Fibroblast of skin of left biceps (primary cell): Measurements from ENCODE around the gene TNFRSF1A.
"Not testable (repeated sequence)": the region's sequence is repeated elsewhere in the genome, so short reads cannot be mapped to it uniquely, and the experiment has no call there.

Experiments used
- DNase-seq, 2 experiments: peaks; one replicate each; pipeline ENCODE4 v3.0.0-alpha.2; 2013; ENCODE audit warnings: low read depth in 2 of 2

Gene TNFRSF1A

GRCh38 chr12:6356374-6356820 lies 14.5 kb upstream of the TNFRSF1A start:
- no peak for DNase-seq

DNA sequence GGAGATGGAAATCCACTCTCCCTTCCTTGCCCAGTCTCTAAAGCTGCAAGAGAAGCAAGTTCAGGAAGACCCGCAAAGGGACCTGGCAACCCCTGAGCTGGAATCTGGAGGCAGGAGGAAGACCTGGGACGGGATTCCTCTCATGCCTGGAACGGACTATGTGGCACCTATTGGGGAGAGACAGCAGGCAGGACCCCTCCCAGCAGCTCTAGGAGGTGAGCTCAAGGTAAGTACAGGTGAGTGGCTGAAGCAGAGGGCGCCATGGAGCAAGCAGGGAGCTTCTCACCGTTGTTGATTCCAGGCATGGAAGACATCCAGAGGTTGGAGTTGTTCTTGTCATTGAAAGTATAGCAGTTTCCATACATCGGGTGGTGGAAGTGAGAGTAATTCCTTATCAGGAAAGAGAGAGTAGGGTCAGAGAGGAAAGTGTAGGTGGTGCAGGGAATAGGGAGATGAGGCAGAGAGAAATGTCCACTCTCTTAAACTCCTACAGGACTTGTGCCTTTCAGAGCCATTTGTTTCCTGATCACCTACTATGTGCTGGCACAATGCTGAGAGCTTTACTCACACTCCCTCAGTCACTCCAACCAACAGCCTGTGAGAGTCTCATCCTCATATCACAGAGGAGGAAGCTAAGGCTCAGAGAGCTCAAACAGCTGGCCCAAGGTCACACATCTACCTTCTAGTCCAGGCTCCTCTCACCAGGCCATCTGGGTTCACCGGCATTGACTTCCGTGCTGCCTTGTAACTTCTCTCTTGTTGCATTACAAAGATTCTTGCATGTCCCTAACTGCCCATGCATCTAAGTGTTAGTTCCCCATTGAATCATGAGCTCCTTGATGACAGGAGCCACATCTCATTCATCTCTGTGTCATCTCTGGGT lies 13.9 kb upstream of the TNFRSF1A start:
- no peak for DNase-seq

DNA sequence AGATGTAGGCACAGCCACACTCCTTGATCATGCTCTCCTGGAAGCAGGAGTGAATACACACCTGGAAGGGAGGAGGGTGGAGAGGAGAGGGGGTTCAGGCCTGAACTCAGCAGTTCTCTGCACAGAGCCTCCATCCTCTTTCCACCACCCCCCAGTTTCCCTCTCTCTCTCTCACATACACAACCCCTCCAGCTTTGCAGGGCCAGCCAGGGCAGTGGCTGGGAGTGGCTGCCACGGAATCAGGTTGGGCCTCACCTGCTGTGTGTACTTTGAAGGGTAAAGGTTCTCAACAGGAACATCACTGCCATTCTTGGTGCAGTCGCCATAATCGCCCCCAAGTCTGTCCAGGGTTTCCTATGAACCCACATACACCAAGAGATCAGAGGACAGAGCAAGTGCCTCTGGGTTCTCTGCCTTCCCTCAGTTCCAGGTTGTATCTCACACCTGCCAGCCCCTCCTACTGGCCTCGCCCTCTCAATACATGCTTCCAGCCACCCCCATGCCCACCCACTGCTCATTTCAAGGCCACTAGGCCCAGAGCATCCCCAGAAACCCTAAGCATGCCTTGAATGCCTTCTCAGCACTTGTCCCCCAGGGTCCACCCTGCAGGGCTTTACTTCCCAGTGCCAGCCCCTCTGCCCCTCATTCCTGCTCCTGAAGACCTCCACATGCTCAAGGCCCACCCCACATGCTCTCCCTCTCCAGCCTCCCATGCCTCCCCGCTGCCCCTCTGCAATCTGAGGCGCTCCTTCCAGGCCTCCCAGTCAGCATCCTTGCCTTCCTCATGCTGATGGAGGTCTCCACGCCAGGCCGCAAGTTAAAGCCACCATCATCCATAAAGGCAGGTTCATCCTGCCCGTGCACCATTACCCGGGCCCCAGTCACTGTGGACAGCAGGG lies 12.9 kb upstream of the TNFRSF1A start:
- DNase-seq = no peak

GRCh38 chr12:6352193-6353173 lies 10.6 kb upstream of the TNFRSF1A start:
- DNase-seq = no peak

- no peak for DNase-seq
These were observed 9.7 kb upstream of the TNFRSF1A start for GRCh38 chr12:6351622-6352021.

GRCh38 chr12:6347367-6348338 lies 5.8 kb upstream of the TNFRSF1A start:
- no peak for DNase-seq

DNA sequence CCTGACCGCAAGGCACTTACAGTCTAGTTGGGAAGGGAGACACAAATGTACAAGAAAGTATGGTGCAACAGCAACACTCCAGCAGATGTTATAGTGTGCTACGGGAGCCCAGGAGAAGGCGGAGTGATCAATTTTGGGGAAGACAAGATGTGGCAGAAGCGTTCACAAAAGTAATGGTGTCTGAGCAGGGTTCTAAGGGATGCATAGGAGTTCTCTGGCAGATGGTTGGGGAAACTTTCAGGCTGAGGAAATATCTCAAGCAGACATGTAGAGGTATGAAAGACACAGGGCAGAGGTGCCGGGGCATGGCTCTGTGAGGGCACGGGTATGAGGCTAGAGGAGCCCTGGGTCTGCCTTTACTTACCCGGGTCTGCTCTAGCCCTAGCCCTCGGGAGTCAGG lies 5.1 kb upstream of the TNFRSF1A start:
- DNase-seq = no peak

DNA sequence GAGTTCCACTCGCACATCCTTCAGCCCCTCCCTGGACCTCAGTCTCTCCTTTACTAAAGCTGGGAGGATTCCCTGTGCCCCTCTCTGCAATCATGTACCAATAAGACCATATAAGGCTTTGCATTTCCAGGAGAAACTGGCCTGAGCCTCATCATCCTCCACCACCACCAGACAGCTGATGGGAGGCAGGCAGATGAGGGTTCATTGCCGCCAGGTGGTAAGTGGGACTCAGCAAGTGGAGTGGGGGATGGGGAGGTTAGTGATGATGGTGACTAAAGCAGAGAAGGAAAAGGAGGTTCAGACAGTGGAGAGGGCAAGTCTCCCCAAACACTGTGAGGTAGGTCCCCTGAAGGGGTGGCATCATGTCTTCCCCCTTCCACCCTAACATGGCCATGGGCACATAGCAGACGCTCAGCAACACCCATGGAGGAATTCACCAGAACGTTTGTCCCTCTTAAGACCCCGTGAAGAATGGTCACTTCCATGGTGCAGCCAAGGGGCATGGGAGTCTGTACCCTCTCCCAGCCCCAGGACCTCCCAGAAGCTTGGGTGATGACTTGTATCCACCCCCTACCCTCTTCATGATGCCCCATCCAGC lies 4.5 kb upstream of the TNFRSF1A start:
- DNase-seq = no peak

GRCh38 chr12:6345319-6346091 lies 3.6 kb upstream of the TNFRSF1A start:
- DNase-seq = no peak

DNA sequence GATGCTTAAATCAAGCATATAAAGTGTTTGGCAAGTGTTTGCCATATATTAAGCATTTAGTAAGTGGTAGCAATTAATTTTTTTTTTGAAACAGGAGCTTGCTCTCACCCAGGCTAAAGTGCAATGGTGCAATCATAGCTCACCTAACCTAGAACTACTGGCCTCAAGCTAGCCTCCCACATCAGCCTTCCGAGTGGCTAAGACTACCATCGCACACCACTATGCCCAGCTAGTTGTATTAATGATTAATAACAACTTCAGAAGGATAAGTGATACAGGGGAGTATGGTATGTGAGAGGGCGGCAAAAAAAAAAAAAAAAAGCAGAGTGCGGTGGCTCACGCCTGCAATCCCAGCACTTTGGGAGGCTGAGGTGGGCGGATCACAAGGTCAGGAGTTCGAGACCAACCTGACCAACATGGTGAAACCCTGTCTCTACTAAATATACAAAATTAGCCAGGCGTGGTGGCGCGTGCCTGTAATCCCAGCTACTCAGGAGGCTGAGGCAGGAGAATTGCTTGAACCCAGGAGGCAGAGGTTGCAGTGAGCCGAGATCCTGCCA lies 2.3 kb upstream of the TNFRSF1A start:
- DNase-seq = not testable (repeated sequence)

DNA sequence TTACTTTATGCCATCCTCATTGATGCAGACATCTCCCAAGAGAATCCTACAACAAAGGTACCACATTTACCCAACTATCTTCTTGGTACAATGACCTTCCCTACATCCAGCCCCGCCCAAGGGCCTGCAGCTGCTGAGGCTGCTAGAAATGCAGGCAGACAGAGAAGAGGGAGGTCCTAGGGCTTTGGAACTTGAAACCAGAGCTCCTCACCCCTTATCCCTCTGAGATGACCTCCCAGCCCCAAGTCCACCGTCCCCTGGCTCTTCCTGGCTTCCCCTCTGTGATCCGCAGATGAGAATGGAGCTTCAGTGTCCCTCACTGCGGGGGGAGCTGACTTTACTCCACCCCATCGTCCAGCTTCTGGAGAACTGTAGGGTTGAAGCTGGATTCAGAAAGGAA lies 1.6 kb upstream of the TNFRSF1A start:
- no peak for DNase-seq

DNA sequence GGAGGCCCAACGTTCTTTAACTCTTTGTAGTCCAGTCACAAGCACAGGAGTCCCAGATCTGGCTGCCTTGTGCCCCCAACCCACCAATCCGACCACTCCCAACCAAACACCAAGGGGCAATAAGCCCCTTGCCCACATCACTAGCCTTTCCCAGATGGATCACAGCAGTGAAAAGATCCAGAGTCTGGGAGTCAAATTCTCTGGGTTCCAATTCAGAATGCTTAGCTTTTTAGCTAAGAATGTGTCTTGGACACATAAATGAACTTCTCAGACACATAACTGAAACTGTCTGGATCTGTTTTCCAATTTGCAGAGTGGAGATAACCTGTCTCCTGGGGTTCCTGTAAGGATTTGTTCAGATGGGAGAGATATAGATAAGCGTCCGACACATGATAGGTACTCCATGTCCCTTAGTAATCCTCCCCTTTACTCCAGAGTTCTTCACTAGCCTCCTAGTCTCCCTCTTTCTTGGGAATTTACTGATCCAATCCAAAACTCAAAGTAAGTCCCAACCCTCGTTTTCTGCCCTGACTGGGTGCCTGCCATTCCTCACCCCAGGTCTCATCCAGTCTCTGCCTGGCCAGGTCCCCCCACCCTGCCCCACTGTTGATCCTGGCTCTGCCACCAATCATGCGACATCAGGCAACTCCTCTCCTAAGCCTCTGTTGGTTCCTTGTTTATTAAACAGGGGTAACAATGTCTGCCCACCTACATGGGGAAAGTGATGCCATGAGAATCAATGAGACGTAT lies 439 bp upstream of the TNFRSF1A start:
- DNase-seq = no peak

DNA sequence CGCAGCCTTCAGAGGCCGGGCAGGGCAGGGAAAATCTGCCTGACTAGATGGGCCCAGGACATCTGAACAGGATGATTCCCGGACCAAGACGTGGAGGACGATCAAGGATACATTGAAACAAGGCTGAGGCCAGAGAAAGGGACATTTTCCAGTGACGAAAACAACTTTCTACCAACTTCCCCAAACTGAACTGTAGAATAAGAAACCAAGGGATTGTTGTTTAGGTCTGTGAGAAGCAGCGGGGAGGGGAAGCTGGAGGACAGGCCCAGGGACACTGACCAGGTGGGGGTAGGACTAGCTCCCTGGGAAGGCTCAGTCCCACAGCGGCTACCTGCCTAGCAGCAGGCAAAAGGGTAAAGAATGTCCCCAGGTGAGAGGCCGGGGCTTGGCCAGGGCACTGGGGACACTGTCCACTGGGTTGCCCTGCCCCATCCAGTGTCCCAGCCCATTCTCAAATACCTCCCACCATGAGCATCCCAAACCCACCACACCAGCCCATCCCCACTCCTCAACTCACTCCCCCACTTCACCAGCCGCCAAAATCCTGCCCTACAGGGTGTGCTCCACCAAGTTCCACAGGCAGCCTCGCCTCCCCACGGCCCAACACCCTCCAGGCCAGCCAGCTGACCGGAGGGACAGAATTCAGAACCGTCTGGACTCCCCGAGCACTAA lies 995 bp downstream of the TNFRSF1A start:
- DNase-seq = no peak

- DNase-seq = no peak
These were observed 1.7 kb downstream of the TNFRSF1A start for GRCh38 chr12:6340032-6340638.

DNA sequence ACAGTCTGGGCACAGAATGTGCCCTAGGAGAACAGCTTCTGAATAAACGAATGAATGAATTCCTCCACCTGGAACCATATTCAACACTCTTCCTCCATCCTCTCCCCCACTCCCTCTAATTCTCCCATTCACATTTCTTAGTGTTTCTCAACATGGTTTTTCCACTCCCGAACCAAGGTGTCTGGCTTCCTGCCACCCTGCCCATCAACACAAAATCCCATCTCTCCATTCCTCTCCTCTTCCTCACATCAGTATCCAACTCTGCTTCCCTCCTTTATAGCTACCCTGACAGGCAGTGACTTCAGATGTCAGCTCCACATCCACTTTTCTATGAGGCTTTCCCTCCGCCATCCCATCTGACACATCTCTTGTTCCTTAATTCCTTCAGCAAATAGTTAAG lies 2.9 kb downstream of the TNFRSF1A start:
- DNase-seq = no peak

GRCh38 chr12:6338536-6338935 lies 3.3 kb downstream of the TNFRSF1A start:
- not testable (repeated sequence) for DNase-seq

- no peak for DNase-seq
These were observed 3.9 kb downstream of the TNFRSF1A start for GRCh38 chr12:6337958-6338433.
